H1 (cell line): ENCODE measurements around the gene TXNDC11. TPM values are rescaled to one million over a fixed set of nuclear protein-coding genes. Genes with fewer than 3 reads are reported as not detected.

ENCODE experiments used
- CBX8 ChIP-seq: fragments of 300-800, 300-1000 bp; sonication (generic); IDR thresholded peaks from 2 replicates; pipeline ENCODE4 v1.7.1; 2016; ENCODE audit warnings: low read depth, low read length, borderline replicate concordance
- CHD7 ChIP-seq: fragments of 300-600 bp; sonication (generic); IDR thresholded peaks from 2 replicates; pipeline ENCODE4 v1.7.1; 2012; ENCODE audit warnings: low read length, moderate library complexity, mild to moderate bottlenecking, inconsistent platforms; ENCODE audit not compliant: insufficient replicate concordance
- CREB1 ChIP-seq: IDR thresholded peaks from 2 replicates; pipeline ENCODE4 v1.6.1; 2012; ENCODE audit warnings: inconsistent platforms
- GTF2F1 ChIP-seq: IDR thresholded peaks from 2 replicates; pipeline ENCODE4 v1.6.1; 2012; ENCODE audit warnings: low read depth, low read length, improper control_type of control experiment, borderline replicate concordance
- JUN ChIP-seq: IDR thresholded peaks from 2 replicates; pipeline ENCODE4 v1.6.1; 2011; ENCODE audit warnings: low read depth, mild to moderate bottlenecking, improper control_type of control experiment, low read length
- MAX ChIP-seq: IDR thresholded peaks from 2 replicates; pipeline ENCODE4 v1.6.1; 2012; ENCODE audit warnings: inconsistent platforms
- NRF1 ChIP-seq: IDR thresholded peaks from 2 replicates; pipeline ENCODE4 v1.6.1; 2011; ENCODE audit warnings: mild to moderate bottlenecking, low read depth, low read length, improper control_type of control experiment
- SIX5 ChIP-seq: IDR thresholded peaks from 2 replicates; pipeline ENCODE4 v1.6.1; 2011; ENCODE audit warnings: mild to moderate bottlenecking, low read depth, low read length
- YY1 ChIP-seq: IDR thresholded peaks from 2 replicates; pipeline ENCODE4 v1.6.1; 2011; ENCODE audit warnings: low read depth, mild to moderate bottlenecking, low read length
- polyA plus RNA-seq, 7 experiments: library from polyadenylated mRNA; depleted of rRNA in 3 of 7; stranded (reverse) in 5 of 7; unstranded in 2 of 7; fragments of >200 nt in 5 of 7; fragments of 200-250 nt in 2 of 7; gene quantifications; 1 replicate in 5 of 7; 2 replicates in 1 of 7; 4 replicates in 1 of 7; pipeline versions ENCODE4 v1.2.1 to v1.2.3, GENCODE V29; 2011 to 2013; ENCODE audit warnings: missing spikeins in 2 of 7, mixed read lengths in 2 of 7
- total RNA-seq: library from RNA; stranded (reverse); fragmentation: NEBNext Ultra II Directional; extraction: Animal tissue kit (Norgen Biotek cat#: 25700); gene quantifications from 2 replicates; pipeline ENCODE4 v1.2.1, GENCODE V29; 2021

Gene TXNDC11
- total and polyA plus RNA-seq, 2 of the 8 experiments (the other 6 are each of a cell fraction or from before 2014, with no cell fraction given), result 13.5 to 13.8 TPM

GRCh38 chr16:11734653-11735043, 8.0 kb downstream of the TXNDC11 start (continued):
- TF ChIP-seq CHD7 (no peak), YY1 (no peak), GTF2F1 (no peak), JUN (no peak), CBX8 (no peak), CREB1 (no peak), SIX5 (no peak), NRF1 (no peak), MAX (no peak)
- TF ChIP-seq, all 59 proteins: peak for 0
